ENCODE results near the gene SCAMP3.

DNA sequence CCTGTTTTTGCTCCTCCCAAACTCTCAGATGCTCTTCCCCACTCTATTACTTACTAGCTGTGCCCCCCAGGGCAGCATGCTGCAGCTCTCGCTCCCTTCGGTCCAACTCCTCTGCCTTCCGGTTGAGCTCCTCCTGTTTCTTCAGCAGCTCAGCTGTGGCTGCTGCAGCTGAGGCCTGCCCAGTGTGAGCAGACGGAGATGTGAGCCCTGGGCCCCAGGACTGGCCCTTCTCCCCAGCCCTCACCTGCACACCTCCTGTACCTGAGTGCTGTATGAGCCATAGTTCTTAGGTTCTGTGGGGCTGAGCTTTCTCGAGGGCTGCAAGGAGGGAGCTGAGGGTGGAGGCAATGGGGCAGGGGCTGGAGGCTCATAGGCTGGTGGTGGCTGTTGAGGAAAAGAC is 1.9 kb downstream of the SCAMP3 start:
- TF ChIP-seq, protein P1, sequence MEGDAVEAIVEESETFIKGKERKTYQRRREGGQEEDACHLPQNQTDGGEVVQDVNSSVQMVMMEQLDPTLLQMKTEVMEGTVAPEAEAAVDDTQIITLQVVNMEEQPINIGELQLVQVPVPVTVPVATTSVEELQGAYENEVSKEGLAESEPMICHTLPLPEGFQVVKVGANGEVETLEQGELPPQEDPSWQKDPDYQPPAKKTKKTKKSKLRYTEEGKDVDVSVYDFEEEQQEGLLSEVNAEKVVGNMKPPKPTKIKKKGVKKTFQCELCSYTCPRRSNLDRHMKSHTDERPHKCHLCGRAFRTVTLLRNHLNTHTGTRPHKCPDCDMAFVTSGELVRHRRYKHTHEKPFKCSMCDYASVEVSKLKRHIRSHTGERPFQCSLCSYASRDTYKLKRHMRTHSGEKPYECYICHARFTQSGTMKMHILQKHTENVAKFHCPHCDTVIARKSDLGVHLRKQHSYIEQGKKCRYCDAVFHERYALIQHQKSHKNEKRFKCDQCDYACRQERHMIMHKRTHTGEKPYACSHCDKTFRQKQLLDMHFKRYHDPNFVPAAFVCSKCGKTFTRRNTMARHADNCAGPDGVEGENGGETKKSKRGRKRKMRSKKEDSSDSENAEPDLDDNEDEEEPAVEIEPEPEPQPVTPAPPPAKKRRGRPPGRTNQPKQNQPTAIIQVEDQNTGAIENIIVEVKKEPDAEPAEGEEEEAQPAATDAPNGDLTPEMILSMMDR (IDR thresholded peaks at IDR 0.05) = no peak
- no peak for TF ChIP-seq POLR2A (IDR thresholded peaks at IDR 0.05)

All from stomach (tissue), 4 donors.